ENCODE results near the gene KMT2E.

KMT2E gene

GRCh38 chr7:105016709-105017656 is 3.0 kb downstream of the KMT2E start (continued):
- TF ChIP-seq ZFP37 (tag by site-specific recombination; IDR thresholded peaks at IDR 0.05) (no peak), ZNF529 (tag by site-specific recombination; IDR thresholded peaks at IDR 0.05; ENCODE audit: insufficient replicate concordance) (no peak), ZNF488 (tag by site-specific recombination; IDR thresholded peaks at IDR 0.05) (no peak), PRDM6 (tag by site-specific recombination; IDR thresholded peaks at IDR 0.05) (peak; percentile 97), ZNF362 (tag by site-specific recombination; IDR thresholded peaks at IDR 0.05) (peak; percentile 99), ZNF274 (IDR thresholded peaks at IDR 0.05; ENCODE audit: low read length) (no peak), ZNF274 (tag by site-specific recombination; IDR thresholded peaks at IDR 0.05; ENCODE audit: borderline replicate concordance) (no peak), ZNF132 (tag by site-specific recombination; IDR thresholded peaks at IDR 0.05; ENCODE audit: borderline replicate concordance) (no peak), MZF1 (tag by site-specific recombination; IDR thresholded peaks at IDR 0.05; ENCODE audit: borderline replicate concordance) (no peak), ZFP3 (tag by site-specific recombination; IDR thresholded peaks at IDR 0.05; ENCODE audit: low read depth) (no peak), ZNF76 (tag by site-specific recombination; IDR thresholded peaks at IDR 0.05; ENCODE audit: borderline replicate concordance, low read depth) (no peak), ZNF2 (tag by site-specific recombination; IDR thresholded peaks at IDR 0.05) (0 out of 2 replicates have a peak, but pooled peaks have one; percentile 16), ZNF843 (tag by site-specific recombination; IDR thresholded peaks at IDR 0.05) (no peak), ZNF114 (tag by site-specific recombination; IDR thresholded peaks at IDR 0.05) (no peak), ZNF354C (tag by site-specific recombination; IDR thresholded peaks at IDR 0.05; ENCODE audit: borderline replicate concordance, low read depth) (no peak), RBAK (tag by site-specific recombination; IDR thresholded peaks at IDR 0.05) (no peak), ZNF404 (tag by site-specific recombination; IDR thresholded peaks at IDR 0.05) (no peak), ZNF266 (tag by site-specific recombination; IDR thresholded peaks at IDR 0.05; ENCODE audit: low read depth) (no peak), ZNF202 (tag by site-specific recombination; IDR thresholded peaks at IDR 0.05; ENCODE audit: borderline replicate concordance) (no peak), ZNF623 (tag by site-specific recombination; IDR thresholded peaks at IDR 0.05) (no peak), KLF8 (tag by site-specific recombination; IDR thresholded peaks at IDR 0.05) (no peak), ZNF664 (tag by site-specific recombination; IDR thresholded peaks at IDR 0.05) (0 out of 2 replicates have a peak, but pooled peaks have one; percentile 5), ZNF211 (tag by site-specific recombination; IDR thresholded peaks at IDR 0.05; ENCODE audit: low read depth) (no peak), MYNN (tag by site-specific recombination; IDR thresholded peaks at IDR 0.05; ENCODE audit: borderline replicate concordance) (no peak), REPIN1 (tag by site-specific recombination; IDR thresholded peaks at IDR 0.05; ENCODE audit: low read depth) (no peak; the same call in 1 of the 2 replicates), ZNF658 (tag by site-specific recombination; IDR thresholded peaks at IDR 0.05) (no peak), SP2 (tag by site-specific recombination; IDR thresholded peaks at IDR 0.05) (no peak), ZBTB20 (tag by site-specific recombination; IDR thresholded peaks at IDR 0.05) (no peak), PATZ1 (tag by site-specific recombination; IDR thresholded peaks at IDR 0.05) (0 out of 2 replicates have a peak, but pooled peaks have one; percentile 14), HOXC10 (CRISPR knock-in tag; IDR thresholded peaks at IDR 0.05) (no peak), ZNF112 (tag by site-specific recombination; IDR thresholded peaks at IDR 0.05) (no peak), ZNF473 (tag by site-specific recombination; IDR thresholded peaks at IDR 0.05) (no peak), ZNF350 (tag by site-specific recombination; IDR thresholded peaks at IDR 0.05) (no peak), ZNF521 (tag by site-specific recombination; IDR thresholded peaks at IDR 0.05) (no peak), ZNF366 (tag by site-specific recombination; conservative IDR thresholded peaks at IDR 0.05) (no peak; the same call in 1 of the 2 replicates)

All from HEK293 (cell line).